ENCODE measurements around the gene SUPT7L.
"Not testable (repeated sequence)": the region's sequence is repeated elsewhere in the genome, so short reads cannot be mapped to it uniquely, and the experiment has no call there.

DNA sequence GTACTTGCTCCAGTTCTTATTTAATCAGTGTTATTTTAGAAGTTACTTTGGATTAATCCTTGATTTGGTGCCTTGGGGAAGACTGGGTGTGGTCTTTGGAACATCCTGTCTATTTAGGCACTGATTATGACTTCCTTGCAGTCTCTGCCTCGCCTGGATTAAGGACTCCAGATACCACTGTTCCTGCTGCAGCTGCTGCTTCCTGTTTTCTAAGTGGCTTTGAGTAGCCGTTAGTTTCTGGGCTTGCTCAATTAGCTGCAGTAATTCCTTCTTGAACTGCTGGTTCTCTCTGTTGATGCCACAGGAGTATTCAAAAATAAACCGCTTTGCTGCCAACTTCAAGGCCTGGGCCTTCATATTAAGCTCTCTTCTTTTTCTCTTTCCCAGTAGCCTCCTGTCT lies 36.5 kb downstream of the SUPT7L start:
- not testable (repeated sequence) for TF ChIP-seq SETDB1 (IDR thresholded peaks at IDR 0.05; ENCODE audit: insufficient read length, low read length); MEIS1 (CRISPR knock-in tag; IDR thresholded peaks at IDR 0.05; ENCODE audit: borderline replicate concordance); ZNF394 (tag by site-specific recombination; IDR thresholded peaks at IDR 0.05; ENCODE audit: borderline replicate concordance); MYNN (tag by site-specific recombination; IDR thresholded peaks at IDR 0.05; ENCODE audit: borderline replicate concordance)
- TF ChIP-seq, protein P1, sequence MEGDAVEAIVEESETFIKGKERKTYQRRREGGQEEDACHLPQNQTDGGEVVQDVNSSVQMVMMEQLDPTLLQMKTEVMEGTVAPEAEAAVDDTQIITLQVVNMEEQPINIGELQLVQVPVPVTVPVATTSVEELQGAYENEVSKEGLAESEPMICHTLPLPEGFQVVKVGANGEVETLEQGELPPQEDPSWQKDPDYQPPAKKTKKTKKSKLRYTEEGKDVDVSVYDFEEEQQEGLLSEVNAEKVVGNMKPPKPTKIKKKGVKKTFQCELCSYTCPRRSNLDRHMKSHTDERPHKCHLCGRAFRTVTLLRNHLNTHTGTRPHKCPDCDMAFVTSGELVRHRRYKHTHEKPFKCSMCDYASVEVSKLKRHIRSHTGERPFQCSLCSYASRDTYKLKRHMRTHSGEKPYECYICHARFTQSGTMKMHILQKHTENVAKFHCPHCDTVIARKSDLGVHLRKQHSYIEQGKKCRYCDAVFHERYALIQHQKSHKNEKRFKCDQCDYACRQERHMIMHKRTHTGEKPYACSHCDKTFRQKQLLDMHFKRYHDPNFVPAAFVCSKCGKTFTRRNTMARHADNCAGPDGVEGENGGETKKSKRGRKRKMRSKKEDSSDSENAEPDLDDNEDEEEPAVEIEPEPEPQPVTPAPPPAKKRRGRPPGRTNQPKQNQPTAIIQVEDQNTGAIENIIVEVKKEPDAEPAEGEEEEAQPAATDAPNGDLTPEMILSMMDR (tag by site-specific recombination; IDR thresholded peaks at IDR 0.05), result not testable (repeated sequence)

All from HEK293 (cell line).